ENCODE data around the gene TBC1D10A.

The TBC1D10A gene

DNA sequence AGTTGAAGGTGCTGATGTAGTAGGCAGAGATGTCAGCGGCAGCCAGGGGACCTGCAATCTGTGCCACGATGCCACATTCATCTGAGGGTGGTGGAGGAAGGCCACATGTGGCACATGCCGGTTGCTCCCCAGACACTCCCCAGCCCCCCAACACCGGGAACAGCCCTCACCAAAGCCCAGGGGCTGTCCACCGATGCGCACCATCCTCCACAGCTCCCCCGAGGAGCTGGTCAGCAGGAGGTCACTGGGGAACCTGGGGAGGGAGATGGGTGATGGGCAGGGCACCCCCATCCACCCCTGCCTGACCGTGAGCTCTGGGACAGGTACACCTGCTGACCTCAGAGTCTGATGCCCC, 40.9 kb downstream of the TBC1D10A start:
- no peak for DNase-seq (ENCODE audit: low read depth)

DNA sequence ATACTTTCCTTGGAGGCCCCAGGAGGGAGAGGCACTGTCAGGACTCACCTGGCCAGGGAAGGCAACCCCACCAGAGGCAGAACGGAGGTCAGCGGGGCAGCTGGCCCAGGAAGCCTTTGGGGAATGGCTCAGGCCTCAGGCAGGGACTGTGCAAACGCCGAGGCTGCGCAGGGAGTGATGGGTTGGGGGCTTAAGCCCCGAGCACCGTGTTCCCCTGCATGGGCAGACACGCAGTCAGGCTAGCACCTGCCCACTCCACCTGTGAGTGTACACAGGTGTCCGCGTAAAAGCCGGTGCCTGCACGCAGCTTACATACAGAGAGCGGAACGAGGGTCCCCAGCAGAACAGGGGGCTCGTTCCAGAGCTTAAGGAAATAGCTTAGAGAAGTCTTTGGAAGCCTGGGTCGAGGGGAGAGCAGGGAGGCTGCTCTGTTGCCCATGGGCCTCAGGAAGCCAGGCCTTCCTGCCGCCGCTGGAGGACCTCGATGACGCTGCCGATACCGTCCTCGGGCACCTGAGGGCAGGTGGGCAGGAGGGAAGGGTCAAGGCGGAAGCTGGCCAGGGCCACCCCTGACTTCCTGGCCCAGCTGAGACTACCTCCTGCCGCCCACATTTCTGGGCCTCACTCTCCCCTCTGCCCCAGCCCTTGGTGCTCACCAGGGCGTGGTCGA, 41.4 kb downstream of the TBC1D10A start:
- DNase-seq (ENCODE audit: low read depth) = no peak

DNA sequence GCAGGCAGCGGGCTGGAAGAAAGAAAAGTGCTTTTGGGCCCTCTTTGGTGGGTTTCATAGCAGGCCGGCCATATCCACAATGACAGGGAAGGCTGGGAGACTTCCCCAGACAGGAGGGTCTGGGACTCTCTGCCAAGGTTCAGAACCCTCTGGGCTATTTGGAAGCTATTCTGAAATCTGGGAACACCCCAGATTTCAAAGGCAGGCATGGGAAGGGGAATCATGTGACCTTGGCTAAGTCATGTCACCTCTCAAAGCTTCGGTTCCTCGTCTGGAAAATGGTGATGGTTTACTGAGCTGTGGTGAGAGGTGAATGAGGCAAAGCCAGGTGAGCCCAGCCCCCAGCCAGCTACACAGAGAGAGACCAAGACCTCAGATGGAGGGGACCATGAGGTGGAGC, 42.1 kb downstream of the TBC1D10A start:
- no peak for DNase-seq (ENCODE audit: low read depth)

DNA sequence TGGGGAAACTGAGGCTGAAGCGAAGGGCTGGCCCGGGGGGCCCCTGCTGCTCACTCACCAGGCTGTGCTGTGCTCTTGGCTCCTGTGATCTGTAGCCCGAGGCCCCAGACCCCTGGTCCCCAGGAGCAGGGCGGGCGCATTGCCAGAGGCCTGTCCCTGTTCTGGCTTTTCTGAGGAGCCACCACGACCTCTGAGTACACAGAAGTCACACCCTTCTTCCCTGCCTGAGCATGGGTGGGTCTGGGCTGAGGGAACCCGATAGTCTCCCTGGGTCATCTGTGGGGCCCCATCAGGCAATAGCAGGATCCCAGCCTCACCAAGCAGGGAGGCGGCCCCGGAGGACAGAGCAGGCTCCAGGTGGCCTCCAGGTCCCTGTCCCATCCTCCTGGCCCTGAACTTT, 42.6 kb downstream of the TBC1D10A start:
- DNase-seq (ENCODE audit: low read depth) = no peak

DNA sequence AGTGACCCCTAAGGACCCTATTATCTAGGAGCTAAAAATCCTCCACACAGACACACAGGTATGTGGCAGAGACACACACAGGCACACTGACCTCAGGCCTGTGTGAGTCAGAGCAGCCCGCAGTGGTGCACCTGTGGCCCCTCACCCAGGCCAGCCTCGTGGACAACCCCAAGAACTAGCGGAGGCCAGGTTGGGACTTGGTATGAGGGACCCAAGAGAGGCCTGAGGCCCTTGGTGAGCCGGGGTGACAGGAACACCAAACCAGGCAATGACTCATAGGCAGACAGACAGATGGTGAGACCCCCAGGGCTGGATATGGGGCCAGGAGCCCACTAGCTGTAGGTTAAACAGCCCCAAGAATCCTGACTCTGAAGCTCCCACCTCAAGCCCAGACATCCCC, 43.4 kb downstream of the TBC1D10A start:
- DNase-seq (ENCODE audit: low read depth) = no peak

DNA sequence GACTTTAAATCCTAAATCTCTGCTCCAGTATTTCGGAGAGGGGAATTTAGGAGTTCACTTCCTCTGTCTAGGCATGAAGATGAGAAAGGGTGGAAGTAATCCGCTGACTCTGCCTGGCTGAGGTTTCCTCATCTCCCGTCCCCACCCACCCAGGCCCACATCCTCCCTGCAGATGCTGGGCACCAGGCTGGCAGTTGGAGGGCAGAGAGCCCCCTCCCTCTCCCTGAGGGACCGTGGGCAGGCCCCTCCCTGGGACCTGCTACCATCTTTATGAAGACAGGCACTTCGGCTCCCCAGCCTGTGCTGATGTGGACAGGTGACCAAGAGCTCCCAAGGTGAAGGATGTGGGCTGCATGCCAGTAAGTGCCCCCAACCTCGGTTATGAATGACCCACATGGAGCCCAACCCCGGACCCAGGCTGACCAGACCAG, 44.1 kb downstream of the TBC1D10A start:
- DNase-seq (ENCODE audit: low read depth) = no peak

DNA sequence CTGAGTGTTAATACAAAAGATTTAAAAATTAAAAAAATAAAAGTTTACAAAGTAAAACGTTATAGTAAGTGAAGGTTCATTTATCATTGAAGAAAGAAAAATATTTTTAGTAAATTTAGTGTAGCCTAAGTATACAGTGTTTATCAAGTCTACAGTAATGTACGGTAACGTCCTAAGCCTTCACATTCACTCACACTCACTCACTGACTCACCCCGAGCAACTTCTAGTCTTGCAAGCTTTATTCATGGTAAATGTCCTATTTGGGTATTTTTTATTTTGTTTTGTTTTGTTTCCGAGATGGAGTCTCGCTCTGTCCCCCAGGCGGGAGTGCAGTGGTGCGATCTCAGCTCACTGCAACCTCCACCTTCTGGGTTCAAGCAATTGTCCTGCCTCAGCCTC, 46.2 kb downstream of the TBC1D10A start:
- no peak for DNase-seq (ENCODE audit: low read depth)

DNA sequence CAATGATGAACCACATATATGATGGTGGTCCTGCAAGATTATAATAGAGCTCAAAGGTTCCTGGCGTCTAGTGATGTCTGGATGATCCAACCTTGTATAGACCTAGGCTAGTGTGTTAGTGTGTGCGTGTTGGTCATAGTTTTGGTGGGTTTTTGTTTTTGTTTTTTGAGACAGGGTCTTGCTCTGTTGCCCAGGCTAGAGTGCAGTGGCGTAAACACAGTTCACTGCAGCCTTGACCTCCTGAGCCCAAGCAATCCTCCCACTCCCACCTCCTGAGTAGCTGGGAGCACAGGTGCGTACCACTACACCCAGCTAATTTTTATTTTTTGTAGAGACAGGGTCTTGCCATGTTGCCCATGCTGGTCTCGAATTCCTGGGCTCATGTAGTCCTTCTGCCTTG, 46.8 kb downstream of the TBC1D10A start:
- DNase-seq (ENCODE audit: low read depth) = no peak

DNA sequence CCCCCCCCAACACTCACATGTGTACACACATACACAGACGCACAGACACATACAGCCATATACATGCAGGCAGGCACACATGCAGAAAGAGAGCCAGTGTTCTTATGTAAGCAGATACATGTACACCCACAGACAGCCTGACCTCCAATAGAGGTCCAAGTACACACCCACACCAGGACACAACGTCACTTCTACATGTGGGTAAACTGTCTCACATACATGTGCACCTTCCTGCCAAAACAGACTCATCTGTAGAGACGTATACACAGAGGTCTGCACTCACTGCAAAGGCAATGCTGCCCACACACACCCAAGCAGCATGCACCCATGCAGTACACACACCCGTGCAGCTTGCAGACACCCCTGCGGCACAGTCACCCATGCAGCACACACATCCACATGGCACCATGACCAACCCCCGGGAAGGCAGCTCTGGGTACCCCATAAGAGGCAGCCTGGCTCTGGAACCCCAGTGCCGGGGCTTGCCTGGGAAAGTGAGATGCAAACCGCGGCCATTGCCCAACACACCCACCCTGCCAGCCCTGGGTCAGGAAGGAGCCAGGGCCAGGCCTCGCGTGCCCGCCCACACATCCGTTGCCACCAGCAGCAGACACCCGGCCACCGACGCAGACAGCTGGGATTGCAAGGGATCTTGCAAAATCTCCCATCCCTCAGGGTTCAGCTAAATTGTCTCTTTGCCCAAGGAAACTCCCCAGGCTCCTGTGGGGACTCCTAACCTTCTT, 47.5 kb downstream of the TBC1D10A start:
- DNase-seq (ENCODE audit: low read depth) = no peak

DNA sequence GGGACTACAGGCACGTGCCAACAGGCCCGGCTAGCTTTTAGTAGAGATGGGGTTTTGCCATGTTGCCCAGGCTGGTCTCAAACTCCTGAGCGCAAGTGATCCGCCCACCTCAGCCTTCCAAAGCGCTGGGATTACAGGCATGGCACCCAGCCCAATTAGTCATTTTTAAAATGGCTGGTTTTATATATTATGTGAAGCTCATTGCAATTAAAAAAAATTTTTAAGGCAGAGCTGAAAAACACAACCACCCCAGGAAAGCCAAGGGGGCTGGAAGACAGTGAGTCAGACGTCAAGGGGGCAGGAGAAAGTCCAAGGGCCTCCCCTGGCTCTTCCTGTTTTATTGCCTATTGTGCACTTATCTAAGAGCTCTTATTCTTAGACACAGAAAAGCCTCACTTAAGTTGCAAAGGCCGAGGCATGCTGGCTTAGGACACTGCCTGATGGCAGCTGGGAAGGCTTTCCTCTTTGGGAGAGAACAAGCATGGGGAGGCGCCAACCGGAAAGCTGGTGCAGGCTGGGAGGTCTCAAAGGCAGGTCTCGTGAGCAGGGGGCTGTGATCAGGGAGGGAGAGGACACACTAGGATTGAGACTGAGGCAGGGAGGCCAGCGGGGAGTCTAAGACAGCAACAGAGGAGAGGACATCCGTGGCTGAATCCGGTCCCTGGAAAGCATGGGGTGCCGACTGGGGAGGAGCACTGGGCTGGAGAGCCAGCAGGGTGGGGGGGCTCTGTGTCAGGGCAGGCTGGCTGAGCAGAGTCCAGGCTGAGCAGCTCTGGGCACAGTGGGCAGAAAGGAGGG, 49.0 kb downstream of the TBC1D10A start:
- DNase-seq (ENCODE audit: low read depth) = peak; percentile 88

DNA sequence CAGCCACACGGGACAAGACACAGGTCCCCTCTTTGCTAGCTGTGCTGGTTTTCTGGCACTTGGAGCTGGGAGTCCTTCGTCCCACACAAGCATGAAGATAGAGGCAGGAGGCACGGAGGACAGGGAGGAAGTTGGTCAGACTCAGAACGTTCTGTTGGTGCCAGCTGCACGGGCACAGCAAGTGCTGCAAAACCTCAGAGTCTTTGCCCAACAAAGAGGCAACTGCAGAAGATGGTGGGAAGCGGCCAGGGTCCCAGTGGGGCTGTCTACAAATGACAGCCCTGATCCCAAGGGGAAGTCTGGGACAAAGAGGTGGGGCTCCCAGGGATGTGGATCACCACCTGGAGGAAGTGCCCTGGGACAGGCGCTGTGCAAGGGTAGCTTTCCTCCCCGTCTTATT, 50.7 kb downstream of the TBC1D10A start:
- no peak for DNase-seq (ENCODE audit: low read depth)

DNA sequence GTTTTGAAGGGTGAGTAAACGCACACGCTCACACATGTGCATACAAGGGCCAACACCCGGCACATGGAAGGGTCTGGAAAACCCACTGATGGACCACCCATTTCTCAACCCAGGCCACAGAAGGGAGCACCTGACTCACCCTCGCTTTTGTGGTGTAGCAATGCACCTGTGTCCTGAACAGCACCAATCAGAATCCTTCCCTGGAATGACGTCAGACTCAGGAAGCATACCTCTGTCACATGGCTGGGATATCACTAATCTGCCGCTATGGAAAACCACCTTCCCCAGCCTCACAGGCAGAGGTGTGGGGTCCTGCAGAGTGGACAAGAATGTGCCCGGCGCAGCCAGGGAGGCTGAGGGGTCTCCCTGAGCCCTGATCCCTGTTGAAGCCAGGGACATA, 51.1 kb downstream of the TBC1D10A start:
- DNase-seq (ENCODE audit: low read depth) = no peak

DNA sequence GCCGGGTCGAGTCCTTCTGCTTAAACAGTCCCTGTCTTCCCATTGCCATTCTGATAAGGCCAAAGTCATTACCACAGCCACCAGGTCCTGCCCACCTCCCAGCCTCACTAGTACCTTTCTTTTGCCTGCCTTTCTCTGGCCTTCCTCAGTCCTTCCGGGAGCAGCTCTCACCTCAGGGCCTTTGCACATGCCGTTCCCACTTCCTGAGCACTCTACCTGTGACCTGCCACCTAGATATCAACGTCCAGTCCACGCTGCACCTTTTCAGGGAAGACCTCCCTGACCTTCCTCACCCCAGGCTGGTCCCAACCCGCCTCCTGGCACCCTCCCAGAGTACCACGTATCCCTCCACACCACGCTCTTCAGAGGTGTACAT, 52.3 kb downstream of the TBC1D10A start:
- DNase-seq (ENCODE audit: low read depth) = no peak

DNA sequence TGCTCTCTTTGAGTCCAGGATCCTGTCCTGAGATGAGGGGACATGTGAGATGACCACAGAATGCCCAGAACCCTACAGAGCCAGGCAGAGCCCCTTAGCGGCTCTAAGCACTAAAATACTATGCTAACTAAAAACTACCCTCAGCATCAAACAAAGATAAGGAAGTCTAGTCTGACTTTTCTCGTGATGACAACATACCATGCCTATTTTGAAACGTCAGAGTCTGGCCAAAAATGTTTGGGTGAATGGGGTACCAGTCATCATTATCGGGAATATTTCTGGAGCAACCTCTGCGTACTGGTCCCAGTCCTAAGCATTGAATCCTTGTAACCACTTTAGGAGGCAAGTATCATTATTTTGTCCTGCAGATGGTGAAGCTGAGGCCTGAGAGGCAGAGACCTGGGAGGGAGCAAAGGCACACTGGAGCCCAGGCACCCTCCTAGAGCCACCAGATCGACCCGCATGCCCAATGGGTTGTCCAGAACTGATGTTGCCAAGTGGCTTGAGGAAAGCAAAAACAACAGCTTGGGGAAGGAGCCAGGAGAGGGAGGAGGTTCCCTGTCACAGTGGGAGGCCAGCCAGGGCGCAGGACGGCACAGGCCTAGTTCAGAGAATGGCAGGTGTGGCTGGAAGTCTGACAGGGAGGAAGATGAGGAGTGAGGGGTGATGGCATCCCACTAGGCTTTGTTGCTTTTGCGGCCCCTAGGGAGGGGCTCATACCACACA, 52.9 kb downstream of the TBC1D10A start:
- no peak for DNase-seq (ENCODE audit: low read depth)

DNA sequence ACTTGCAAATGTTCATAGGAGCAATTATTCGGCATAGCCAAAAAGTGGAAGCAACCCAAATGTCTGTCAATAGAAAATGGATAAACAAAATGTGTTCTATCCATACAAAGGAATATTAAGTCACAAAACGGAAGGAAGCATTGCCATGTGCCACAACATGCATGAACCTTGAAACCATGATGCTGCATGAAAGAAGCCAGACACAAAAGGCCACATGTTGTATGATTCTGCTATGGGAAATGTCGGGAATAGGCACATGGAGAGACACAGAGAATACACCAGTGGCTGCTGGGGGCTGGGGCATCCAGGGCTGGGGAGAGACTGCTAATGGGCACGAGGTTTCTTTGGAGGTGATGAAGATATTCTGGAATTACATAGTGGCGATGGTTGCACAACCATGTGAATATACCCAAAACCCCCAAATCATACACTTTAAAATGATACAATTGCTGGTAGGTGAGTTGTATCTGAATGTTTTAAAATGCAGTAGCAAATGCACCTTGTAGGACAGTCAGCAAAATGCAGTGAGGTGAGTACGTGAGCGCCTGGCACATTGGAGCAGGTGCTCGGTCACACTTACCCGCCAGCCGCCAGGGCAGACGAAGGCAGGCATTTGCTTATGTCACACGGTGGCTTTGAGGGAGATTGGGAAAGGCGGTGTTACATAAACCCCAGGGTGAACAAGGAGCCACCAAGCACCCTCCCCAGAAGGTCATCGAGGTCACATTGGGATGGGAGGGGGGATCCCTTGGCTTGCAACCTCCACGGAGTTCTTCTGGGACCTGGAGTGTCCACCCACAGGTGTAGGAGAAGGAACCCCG, 53.8 kb downstream of the TBC1D10A start:
- no peak for DNase-seq (ENCODE audit: low read depth)

DNA sequence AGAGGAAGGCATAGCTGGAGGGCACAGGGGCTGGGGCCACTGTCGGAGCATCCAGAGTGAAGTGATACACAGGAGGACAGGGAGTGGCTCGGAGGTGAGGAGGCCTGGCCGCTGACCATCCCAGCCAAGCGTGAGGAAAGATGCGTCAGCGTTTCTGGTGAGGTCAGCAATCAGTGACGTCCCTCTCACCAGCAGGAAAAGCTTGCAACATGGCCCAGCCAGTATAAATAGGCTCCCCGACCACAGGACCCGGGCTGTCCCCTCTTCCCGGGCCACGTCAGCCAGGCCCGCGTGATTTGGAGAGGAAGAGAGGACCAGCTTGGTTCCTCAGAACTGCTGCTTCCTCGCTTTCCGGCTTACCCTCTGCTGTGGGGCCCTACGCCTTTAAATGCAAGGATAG, 55.9 kb downstream of the TBC1D10A start:
- DNase-seq (ENCODE audit: low read depth) = peak; percentile 71

DNA sequence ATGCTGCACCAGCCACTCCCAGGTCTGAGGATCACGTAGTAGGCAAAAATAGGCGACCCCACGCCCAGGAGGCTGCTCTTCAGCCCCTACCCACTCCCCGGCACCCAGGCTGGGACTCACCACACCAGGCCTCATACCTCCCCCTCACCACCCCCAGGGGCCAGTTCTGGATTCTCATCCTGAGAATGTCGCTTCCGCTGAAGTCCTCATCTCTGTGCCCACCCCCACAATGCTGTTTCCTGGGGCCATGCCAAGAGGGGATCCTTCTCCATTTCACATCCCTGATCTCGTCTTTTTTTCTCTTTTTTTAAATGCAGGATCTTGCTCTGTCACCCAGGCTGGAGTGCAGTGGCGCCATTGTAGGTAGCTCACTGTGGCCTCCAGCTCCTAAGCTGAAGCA, 58.4 kb downstream of the TBC1D10A start:
- DNase-seq (ENCODE audit: low read depth) = no peak

DNA sequence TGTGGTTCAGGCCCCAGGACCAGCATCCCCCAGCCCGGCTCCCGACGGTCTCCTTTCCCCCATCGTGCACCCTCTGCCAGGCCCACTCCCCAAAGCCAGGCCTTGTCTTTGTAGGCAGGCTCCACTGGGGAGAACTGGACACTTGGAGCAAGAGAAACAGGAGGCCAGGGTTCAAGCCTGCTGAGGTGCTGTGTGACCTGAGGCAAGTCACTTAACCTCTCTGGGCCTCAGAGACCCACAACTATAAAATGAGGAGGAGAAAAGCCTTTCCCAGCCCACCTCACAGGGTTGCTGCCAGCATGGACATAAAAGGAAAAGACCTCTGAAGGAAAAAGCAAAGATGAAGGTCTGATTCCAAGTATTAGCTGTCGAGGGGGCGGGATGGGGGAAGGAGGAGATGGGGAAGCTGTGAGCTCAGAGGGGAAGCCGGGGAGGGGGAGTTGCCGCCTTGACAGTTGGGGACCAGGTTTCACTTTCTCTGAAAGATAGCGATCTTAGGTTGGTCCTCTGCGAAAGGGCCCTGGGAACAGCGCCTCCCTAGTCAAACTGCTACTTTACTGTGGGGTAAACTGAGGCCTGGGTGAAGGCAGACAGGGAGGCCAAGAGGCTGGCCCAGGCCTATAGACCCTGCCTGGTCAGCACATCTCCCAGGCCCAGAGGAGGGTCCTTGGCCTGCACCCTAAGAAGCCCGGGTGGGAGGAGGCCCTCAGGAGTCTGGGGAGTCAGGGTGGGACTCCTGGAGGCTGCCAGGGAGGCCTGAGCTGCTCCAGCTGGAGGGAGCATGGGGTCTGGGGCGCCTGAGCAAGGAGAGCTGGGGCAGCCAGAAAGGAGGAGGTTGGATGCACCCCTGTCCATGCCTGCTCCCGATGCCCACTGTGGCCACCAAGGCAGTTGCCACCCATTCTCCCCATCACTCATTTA, 59.1 kb downstream of the TBC1D10A start:
- no peak for DNase-seq (ENCODE audit: low read depth)

DNA sequence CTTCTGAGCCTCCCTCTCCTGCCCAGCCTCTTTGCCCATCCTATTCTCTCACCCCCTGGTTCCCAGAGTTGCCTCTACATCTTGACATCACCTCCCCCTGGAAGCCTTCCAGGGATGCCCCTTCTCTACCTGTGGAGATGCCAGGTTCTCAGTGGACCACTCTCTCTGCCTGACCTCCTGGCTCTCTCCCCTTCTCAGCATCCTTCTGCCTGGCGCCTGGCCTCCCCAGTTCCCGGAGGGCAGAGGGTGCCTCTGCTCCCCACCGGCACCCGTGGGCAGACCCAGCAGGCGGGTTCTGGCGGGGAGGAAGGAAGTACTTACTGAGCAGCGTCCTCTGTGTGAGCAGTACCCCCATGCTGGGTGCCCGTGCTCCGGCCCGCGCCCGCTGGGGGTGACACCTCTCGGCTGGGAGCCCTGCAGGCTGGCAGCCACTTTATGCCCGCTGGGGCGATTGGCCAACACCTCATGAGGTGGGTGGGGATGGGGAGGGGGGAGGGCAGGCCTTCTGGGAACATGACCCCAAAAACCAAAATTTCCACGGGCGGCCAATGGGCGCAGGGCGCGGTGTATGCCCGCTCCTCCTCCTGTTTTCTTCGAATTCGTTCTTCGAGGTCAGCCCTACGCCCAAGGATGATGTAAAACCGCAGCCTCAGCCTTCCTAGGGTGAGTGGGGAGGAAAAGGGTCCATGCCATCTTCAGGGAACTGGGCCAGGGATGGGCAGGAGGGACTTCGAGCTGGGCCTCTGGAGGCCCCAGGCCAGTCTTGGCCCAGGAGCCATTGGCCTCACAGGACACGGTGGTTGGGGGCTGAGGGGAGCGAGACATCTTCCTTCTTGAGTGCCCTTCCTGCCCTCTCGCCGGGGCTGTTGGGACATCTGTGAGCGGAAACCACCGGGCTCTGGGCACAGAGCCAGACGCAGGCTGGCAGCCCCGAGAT, 60.0 kb downstream of the TBC1D10A start, which contains the start of gene OSM:
Gene OSM (minus strand): TSS at position 407 of the 937 bp plus-strand sequence. CDS start 52 bp downstream, at position 355.
- DNase-seq (ENCODE audit: low read depth) = no peak

All from EH (cell line).